ENCODE data around the gene IFRD2.
A peak's percentile ranks its signal among the peaks of the same experiment; 100 is the strongest.
"Not testable (repeated sequence)": the region's sequence is repeated elsewhere in the genome, so short reads cannot be mapped to it uniquely, and the experiment has no call there.

Gene IFRD2

GRCh38 chr3:50286322-50287227 is 5.7 kb downstream of the IFRD2 start:
- no peak for DNase-seq (ENCODE audit: low spot score)

- not testable (repeated sequence) for DNase-seq (ENCODE audit: low spot score)
Measured at GRCh38 chr3:50284121-50284520, 8.1 kb downstream of the IFRD2 start.

DNA sequence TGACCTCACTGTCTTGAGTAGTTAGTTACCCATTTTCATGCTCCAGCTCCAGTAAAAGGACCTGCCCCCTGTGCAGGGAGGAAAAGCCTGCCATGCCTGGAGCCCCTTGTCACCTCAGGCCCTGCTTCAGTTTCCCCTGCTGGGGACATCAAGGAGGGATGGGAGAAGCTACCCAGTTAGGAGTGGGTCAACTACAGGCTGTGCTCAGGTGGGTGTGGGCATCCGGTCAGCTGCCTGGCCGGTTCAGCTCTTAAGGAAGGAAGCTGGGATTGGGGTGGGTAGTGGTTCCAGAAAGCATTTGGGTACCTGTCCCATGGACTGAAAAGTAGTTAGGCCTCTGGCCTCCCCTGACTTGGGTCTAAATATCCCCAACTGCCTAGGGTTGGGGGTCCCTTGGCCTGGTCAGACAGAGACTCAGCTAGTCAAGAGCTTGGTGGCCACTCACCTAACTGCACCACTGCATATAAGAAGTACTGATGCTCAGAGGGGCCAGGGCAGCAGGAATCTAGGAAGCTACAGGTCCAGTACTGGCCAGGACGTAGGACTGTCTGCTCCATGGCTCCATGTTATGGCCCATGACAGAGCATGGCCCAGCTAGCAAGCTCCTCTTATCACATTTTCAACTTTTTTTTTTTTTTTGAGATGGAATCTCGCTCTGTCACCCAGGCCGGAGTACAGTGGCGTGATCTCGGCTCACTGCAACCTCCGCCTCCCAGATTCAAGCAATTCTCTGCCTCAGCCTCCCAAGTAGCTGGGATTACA is 12.8 kb downstream of the IFRD2 start:
- DNase-seq (ENCODE audit: low spot score): no peak

DNA sequence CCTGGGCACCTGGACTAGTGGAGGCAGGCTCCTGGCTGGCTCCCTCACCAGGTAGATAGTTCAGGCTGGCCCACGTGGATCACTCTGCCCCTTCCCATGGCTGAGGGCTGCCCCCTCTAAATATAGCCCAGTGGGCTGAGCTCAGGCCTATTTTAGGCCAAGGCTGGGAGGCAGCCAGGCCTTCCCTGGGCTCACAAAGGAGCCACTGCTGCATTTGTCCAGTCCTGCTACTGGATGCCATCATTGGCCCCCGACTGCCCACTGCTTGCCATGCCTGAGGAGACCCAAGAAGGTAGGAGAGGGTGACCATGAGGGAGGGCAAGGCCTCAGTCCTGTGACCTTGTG is 13.4 kb downstream of the IFRD2 start, which contains the start of gene LSMEM2:
TSS of gene LSMEM2 (plus strand) at position 208 of the 345 bp plus-strand sequence. CDS start at position 235, 27 bp downstream.
- no peak for DNase-seq (ENCODE audit: low spot score)

GRCh38 chr3:50278123-50278879 is 13.9 kb downstream of the IFRD2 start:
- peak; percentile 70 for DNase-seq (ENCODE audit: low spot score)

GRCh38 chr3:50276762-50277101 is 15.5 kb downstream of the IFRD2 start:
- DNase-seq (ENCODE audit: low spot score): no peak

DNA sequence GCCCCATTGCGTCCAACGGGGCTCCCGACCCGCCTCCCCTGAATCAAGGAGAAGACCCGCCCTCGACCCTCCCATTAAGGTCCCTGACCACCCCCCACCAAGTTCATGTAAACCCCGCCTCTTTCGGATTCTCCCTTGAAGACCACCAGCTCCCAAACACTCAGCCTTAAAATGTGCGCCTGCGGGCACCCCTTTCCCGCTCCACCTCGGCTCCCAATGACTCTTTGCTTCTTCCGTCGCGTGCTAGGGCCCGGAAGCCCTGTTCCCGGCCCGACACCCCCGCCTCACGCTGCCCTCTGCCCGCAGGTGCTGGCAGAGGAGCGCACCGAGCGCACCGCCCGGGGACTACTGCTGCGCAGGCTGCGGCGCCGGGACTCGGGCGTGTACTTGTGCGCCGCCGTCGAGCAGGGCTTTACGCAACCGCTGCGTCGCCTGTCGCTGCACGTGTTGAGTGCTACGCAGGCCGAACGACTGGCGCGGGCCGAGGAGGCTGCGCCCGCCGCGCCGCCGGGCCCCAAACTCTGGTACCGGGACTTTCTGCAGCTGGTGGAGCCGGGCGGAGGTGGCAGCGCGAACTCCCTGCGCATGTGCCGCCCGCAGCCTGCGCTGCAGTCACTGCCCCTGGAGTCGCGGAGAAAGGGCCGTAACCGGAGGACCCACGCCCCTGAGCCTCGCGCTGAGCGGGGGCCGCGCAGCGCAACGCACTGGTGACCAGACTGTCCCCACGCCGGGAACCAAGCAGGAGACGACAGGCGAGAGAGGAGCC is 16.1 kb downstream of the IFRD2 start:
- no peak for DNase-seq (ENCODE audit: low spot score)

GRCh38 chr3:50275141-50275995 is 16.9 kb downstream of the IFRD2 start:
- DNase-seq (ENCODE audit: low spot score): no peak

- DNase-seq (ENCODE audit: low spot score): no peak
Measured at GRCh38 chr3:50274371-50275104, 17.7 kb downstream of the IFRD2 start.

- DNase-seq (ENCODE audit: low spot score): no peak
Measured at GRCh38 chr3:50273689-50274065, 18.6 kb downstream of the IFRD2 start.

DNA sequence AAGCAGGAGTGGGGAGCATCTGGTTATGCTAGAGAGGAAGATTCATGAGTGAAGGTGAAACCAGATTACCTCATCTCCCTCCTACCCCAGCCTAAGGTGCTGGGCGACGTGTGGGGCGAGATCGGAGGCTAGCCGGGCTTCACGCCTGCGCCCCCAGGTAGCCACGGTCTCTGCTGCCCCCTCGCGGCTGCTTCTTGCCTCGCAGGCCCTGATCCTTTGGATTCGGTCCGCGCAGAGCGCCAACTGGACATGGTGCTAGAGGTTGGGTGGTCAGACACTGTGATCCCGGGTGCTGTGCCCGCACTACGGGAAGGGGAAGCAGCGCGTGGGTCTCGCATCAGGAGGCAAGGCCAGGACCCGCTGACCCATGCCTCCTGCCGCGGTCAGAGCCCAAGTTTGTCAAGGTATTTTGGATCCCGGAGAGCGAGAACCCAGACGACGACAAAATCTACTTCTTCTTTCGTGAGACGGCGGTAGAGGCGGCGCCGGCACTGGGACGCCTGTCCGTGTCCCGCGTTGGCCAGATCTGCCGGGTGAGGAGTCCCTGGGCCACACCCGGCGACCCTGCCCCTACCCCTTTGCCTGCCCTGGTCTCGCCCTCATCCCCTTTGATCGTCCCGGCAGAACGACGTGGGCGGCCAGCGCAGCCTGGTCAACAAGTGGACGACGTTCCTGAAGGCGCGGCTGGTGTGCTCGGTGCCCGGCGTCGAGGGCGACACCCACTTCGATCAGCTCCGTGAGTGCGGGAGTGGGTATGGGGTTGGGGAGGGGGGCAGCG is 19.1 kb downstream of the IFRD2 start:
- peak; percentile 91 for DNase-seq (ENCODE audit: low spot score)

DNA sequence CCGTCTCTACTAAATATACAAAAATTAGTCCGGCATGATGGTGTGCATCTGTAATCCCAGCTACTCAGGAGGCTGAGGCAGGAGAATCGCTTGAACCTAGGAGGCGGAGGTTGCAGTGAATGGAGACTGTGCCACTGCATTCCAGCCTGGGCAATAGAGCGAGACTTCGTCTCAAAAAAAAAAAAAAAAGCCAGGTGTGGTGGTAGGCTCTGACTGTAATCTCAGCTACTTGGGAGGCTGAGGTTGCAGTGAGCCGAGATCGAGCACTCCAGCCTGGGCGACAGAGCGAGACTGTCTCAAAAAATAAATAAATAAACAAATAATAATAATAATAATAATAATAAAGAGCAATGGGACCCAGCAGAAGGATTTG is 19.7 kb downstream of the IFRD2 start:
- DNase-seq (ENCODE audit: low spot score): not testable (repeated sequence)

DNA sequence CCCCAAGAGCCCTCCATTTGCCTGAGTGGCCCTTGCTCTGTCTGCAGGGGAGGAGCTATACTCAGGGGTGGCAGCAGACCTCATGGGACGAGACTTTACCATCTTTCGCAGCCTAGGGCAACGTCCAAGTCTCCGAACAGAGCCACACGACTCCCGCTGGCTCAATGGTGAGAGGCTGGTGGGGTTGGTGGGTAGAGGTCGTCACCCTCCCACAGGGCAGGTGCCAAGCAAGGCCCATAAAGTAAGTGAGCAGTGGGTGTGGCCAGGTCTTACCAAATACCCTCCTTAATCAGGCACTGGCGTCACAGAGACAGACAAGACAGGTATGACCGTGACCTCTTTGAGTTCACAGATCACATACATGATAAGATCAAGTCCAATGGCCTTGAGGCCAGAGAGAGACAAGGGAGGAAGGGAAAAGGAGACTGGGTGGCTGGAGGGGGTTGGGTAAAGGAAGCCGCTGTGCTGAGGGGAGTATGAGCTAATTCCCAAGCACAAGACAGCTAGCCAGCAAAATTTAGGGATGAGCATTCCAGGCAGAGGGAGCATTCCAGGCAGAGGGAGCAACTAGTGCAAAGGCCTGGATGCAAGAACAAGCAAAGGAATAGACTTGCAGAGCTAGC is 20.8 kb downstream of the IFRD2 start:
- DNase-seq (ENCODE audit: low spot score): no peak

- DNase-seq (ENCODE audit: low spot score): no peak
Measured at GRCh38 chr3:50270422-50271224, 21.6 kb downstream of the IFRD2 start.

GRCh38 chr3:50269977-50270413 is 22.2 kb downstream of the IFRD2 start:
- no peak for DNase-seq (ENCODE audit: low spot score)

- no peak for DNase-seq (ENCODE audit: low spot score)
Measured at GRCh38 chr3:50269460-50269859, 22.8 kb downstream of the IFRD2 start.

GRCh38 chr3:50268703-50269451 is 23.4 kb downstream of the IFRD2 start, which contains the start of gene SEMA3B:
Gene SEMA3B (plus strand): TSS chr3:50269147. CDS start chr3:50269241, 94 bp downstream.
- DNase-seq (ENCODE audit: low spot score): peak; percentile 71
